ENCODE measurements around the gene SLITRK3. TPM values are rescaled to one million over a fixed set of nuclear protein-coding genes. Genes with fewer than 3 reads are reported as not detected.
"Not testable (repeated sequence)": the region's sequence is repeated elsewhere in the genome, so short reads cannot be mapped to it uniquely, and the experiment has no call there.

Gene SLITRK3
- total and polyA plus RNA-seq, 2 donors (not counting 1 experiment from before 2014, with no cell fraction given) = not detected

GRCh38 chr3:165148876-165149441, 47.2 kb downstream of the SLITRK3 start:
- Histone ChIP-seq H3K4me3 (ENCODE audit: control extremely low read depth in 1 of 5, extremely low read depth in 1 of 5, insufficient read depth in 1 of 5, low read depth in 2 of 5, low read length in 4 of 5) (no peak overlapping the region), H3K9ac (ENCODE audit: low read length) (no peak overlapping the region), H3K4me2 (replicated peaks; ENCODE audit: low read depth, low read length, poor library complexity, severe bottlenecking) (no peak overlapping the region), H3K36me3 (replicated peaks in 1 of 2; ENCODE audit: control extremely low read depth in 1 of 2, control insufficient read depth in 1 of 2, extremely low read depth in 1 of 2, insufficient read depth in 2 of 2, low read length in 1 of 2) (no peaks in the 10 kb centered on the region), H3K27me3 (replicated peaks in 1 of 4; ENCODE audit: control extremely low read depth in 1 of 4, control insufficient read depth in 3 of 4, insufficient read depth in 4 of 4, low read length in 3 of 4) (no peaks in the 10 kb centered on the region), H3K79me2 (ENCODE audit: control insufficient read depth, insufficient read depth, low read length) (no peaks in the 10 kb centered on the region), H2AFZ (ENCODE audit: insufficient read depth, low read depth, low read length, poor library complexity, severe bottlenecking) (no peak overlapping the region), H4K20me1 (ENCODE audit: control insufficient read depth, insufficient read depth, low read length, poor library complexity, severe bottlenecking) (no peaks in the 10 kb centered on the region), H3K9me3 (ENCODE audit: control extremely low read depth in 1 of 3, control insufficient read depth in 2 of 3, insufficient read depth in 1 of 3, low read length in 2 of 3) (no peaks in the 10 kb centered on the region), H3K27ac (ENCODE audit: low read length in 2 of 2) (no peak overlapping the region), H3K4me1 (ENCODE audit: control insufficient read depth in 2 of 2, insufficient read depth in 2 of 2, low read length in 2 of 2) (no peaks in the 10 kb centered on the region)
- ATAC-seq (ENCODE audit: low read depth) = no peak
- intact Hi-C loops (cut with micrococcal nuclease) = no loop called here
- ChIA-PET CTCF (interaction anchor here (0.7 kb wide), 1 partner anchor 66 kb away, joined by 3 read pairs; no protein-coding TSS in a partner anchor), POLR2A (no interaction called here)
- DNase-seq = no peak
- Mint-ChIP-seq H3K9me3 (ENCODE audit: insufficient read depth) (peaks cover 2% of the 10 kb centered on the region), H3K27me3 (no peaks in the 10 kb centered on the region), H3K4me3 (no peak overlapping the region), H3K27ac (no peak overlapping the region), H3K4me1 (no peaks in the 10 kb centered on the region)
- WGBS (ENCODE audit: insufficient coverage) = no CpG with 5 or more reads among the region's 4 CpGs
- TF ChIP-seq EZH2 (IDR thresholded peaks at IDR 0.05; ENCODE audit: borderline replicate concordance, insufficient read depth, low read depth, low read length, poor library complexity, severe bottlenecking) (no peak), CTCF (IDR thresholded peaks at IDR 0.05) (no peak)

- H3K27ac ChIP-seq (ENCODE audit: low read length in 2 of 2) = no peak overlapping the region
- TF ChIP-seq CTCF (IDR thresholded peaks at IDR 0.05) (no peak), EZH2 (IDR thresholded peaks at IDR 0.05; ENCODE audit: borderline replicate concordance, insufficient read depth, low read depth, low read length, poor library complexity, severe bottlenecking) (no peak)
- H3K9ac ChIP-seq (ENCODE audit: low read length) = no peak overlapping the region
- H4K20me1 ChIP-seq (ENCODE audit: control insufficient read depth, insufficient read depth, low read length, poor library complexity, severe bottlenecking) = no peaks in the 10 kb centered on the region
- ChIA-PET POLR2A (no interaction called here), CTCF (no interaction called here)
- no peak overlapping the region for H2AFZ ChIP-seq (ENCODE audit: insufficient read depth, low read depth, low read length, poor library complexity, severe bottlenecking)
- WGBS (ENCODE audit: insufficient coverage) = no CpG with 5 or more reads among the region's 1 CpG
- H3K36me3 ChIP-seq (replicated peaks in 1 of 2; ENCODE audit: control extremely low read depth in 1 of 2, control insufficient read depth in 1 of 2, extremely low read depth in 1 of 2, insufficient read depth in 2 of 2, low read length in 1 of 2) = no peaks in the 10 kb centered on the region
- Mint-ChIP-seq H3K27me3 (no peaks in the 10 kb centered on the region), H3K9me3 (ENCODE audit: insufficient read depth) (no peaks in the 10 kb centered on the region), H3K4me1 (no peaks in the 10 kb centered on the region), H3K27ac (no peak overlapping the region), H3K4me3 (no peak overlapping the region)
- ATAC-seq (ENCODE audit: low read depth) (no peak), DNase-seq (no peak)
- H3K79me2 ChIP-seq (ENCODE audit: control insufficient read depth, insufficient read depth, low read length) = no peaks in the 10 kb centered on the region
- H3K4me3 ChIP-seq (ENCODE audit: control extremely low read depth in 1 of 5, extremely low read depth in 1 of 5, insufficient read depth in 1 of 5, low read depth in 2 of 5, low read length in 4 of 5) = no peak overlapping the region
- H3K9me3 ChIP-seq (ENCODE audit: control extremely low read depth in 1 of 3, control insufficient read depth in 2 of 3, insufficient read depth in 1 of 3, low read length in 2 of 3) = peaks cover 0 to 4% (median 0%) of the 10 kb centered on the region in 3 donors
- no peaks in the 10 kb centered on the region for H3K4me1 ChIP-seq (ENCODE audit: control insufficient read depth in 2 of 2, insufficient read depth in 2 of 2, low read length in 2 of 2)
- no peaks in the 10 kb centered on the region for H3K27me3 ChIP-seq (replicated peaks in 1 of 4; ENCODE audit: control extremely low read depth in 1 of 4, control insufficient read depth in 3 of 4, insufficient read depth in 4 of 4, low read length in 3 of 4)
- no peak overlapping the region for H3K4me2 ChIP-seq (replicated peaks; ENCODE audit: low read depth, low read length, poor library complexity, severe bottlenecking)
- intact Hi-C loops (cut with micrococcal nuclease) = no loop called here
Observed at GRCh38 chr3:165144271-165144670, 51.9 kb downstream of the SLITRK3 start.

GRCh38 chr3:165139918-165140317, 56.3 kb downstream of the SLITRK3 start:
- intact Hi-C loops (cut with micrococcal nuclease) = not testable (repeated sequence)

More at GRCh38 chr3:165139918-165140317, 56.3 kb downstream of the SLITRK3 start:
- H2AFZ ChIP-seq (ENCODE audit: insufficient read depth, low read depth, low read length, poor library complexity, severe bottlenecking); ATAC-seq (ENCODE audit: low read depth); H3K27me3 ChIP-seq (replicated peaks in 1 of 4; ENCODE audit: control extremely low read depth in 1 of 4, control insufficient read depth in 3 of 4, insufficient read depth in 4 of 4, low read length in 3 of 4); H4K20me1 ChIP-seq (ENCODE audit: control insufficient read depth, insufficient read depth, low read length, poor library complexity, severe bottlenecking); H3K4me1 ChIP-seq (ENCODE audit: control insufficient read depth in 2 of 2, insufficient read depth in 2 of 2, low read length in 2 of 2); POLR2A ChIA-PET; H3K79me2 ChIP-seq (ENCODE audit: control insufficient read depth, insufficient read depth, low read length); H3K4me1 Mint-ChIP-seq; H3K4me3 ChIP-seq (ENCODE audit: control extremely low read depth in 1 of 5, extremely low read depth in 1 of 5, insufficient read depth in 1 of 5, low read depth in 2 of 5, low read length in 4 of 5); H3K9me3 ChIP-seq (ENCODE audit: control extremely low read depth in 1 of 3, control insufficient read depth in 2 of 3, insufficient read depth in 1 of 3, low read length in 2 of 3); H3K36me3 ChIP-seq (replicated peaks in 1 of 2; ENCODE audit: control extremely low read depth in 1 of 2, control insufficient read depth in 1 of 2, extremely low read depth in 1 of 2, insufficient read depth in 2 of 2, low read length in 1 of 2); DNase-seq; H3K27ac ChIP-seq (ENCODE audit: low read length in 2 of 2); H3K27ac Mint-ChIP-seq; H3K4me2 ChIP-seq (replicated peaks; ENCODE audit: low read depth, low read length, poor library complexity, severe bottlenecking); H3K4me3 Mint-ChIP-seq; H3K9me3 Mint-ChIP-seq (ENCODE audit: insufficient read depth); CTCF ChIA-PET; H3K9ac ChIP-seq (ENCODE audit: low read length); H3K27me3 Mint-ChIP-seq: not testable (repeated sequence)
- WGBS (ENCODE audit: insufficient coverage) = 76% methylated on average over 3 of the region's 7 CpGs
